Fibroblast of peridontal ligament (primary cell): Measurements from ENCODE around the gene RBM19.
"Not testable (repeated sequence)": the region's sequence is repeated elsewhere in the genome, so short reads cannot be mapped to it uniquely, and the experiment has no call there.

Experiments used
- DNase-seq: peaks from one replicate; pipeline ENCODE4 v3.0.0-alpha.2; 2010; ENCODE audit errors: extremely low read depth

RBM19 gene, protein sequence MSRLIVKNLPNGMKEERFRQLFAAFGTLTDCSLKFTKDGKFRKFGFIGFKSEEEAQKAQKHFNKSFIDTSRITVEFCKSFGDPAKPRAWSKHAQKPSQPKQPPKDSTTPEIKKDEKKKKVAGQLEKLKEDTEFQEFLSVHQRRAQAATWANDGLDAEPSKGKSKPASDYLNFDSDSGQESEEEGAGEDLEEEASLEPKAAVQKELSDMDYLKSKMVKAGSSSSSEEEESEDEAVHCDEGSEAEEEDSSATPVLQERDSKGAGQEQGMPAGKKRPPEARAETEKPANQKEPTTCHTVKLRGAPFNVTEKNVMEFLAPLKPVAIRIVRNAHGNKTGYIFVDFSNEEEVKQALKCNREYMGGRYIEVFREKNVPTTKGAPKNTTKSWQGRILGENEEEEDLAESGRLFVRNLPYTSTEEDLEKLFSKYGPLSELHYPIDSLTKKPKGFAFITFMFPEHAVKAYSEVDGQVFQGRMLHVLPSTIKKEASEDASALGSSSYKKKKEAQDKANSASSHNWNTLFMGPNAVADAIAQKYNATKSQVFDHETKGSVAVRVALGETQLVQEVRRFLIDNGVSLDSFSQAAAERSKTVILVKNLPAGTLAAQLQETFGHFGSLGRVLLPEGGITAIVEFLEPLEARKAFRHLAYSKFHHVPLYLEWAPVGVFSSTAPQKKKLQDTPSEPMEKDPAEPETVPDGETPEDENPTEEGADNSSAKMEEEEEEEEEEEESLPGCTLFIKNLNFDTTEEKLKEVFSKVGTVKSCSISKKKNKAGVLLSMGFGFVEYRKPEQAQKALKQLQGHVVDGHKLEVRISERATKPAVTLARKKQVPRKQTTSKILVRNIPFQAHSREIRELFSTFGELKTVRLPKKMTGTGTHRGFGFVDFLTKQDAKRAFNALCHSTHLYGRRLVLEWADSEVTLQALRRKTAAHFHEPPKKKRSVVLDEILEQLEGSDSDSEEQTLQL

DNA sequence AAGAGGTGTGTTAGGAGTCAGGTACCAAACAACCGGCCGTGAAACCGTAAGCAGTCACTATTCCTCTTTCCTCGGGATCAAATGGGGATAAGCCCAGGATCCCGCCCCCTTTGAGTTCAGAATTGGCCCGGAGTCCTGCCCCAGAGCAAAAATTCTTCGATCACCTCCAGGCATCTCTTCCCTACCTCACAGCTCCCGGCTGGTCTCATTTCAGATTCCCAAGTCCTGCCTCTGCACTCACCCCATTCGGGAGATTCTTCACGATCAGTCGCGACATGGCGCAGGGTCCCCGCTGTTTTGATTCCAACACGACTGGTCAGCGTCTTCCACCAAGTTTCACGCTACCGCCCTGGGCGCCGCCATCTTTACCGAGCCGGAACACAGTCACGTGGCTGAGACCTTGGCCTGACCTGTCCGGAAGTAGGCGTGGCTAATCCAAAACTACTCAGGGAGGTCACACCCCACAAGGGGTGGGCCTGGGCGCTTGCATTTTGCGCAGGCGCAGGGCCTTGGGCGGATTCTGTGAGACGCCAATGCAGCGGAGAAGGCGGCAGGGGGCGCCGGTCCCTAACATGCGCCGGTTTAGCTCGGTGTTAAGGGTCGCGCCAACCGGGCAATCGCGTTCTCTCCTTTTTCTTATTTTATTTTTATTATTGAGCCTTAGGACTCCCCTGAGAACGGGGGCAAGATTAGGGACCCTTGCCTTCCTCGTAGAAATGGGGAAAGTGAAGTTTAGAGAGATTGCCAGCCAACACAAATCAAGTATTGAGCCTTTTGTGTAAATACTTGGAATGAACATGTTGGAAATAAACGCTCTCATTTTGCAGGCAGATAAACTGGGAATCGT is at the start of gene RBM19:
TSS of gene RBM19 (minus strand) at position 375 of the 847 bp plus-strand sequence. CDS start at position 277, 98 bp downstream.
- peak; percentile 97 for DNase-seq

DNA sequence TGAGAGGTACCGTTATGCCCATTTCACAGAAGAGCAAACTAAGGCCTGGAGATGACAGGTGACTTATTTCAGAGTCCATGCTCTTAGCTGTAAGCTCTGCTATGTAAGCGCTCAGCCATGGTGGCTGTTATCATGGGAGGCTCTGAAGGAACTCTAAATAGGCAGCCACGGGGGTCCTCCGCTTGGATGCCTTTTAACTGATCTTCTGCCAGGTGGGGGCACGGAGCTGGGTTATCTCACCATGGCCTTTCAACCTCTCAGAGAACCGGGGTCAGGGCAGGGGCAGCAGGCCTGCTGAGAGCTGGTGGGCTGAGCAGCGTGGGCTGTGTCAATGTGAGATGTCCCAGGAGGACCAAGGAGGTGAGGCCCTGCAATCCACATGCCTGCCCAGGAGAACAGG is 49.7 kb upstream of the RBM19 start:
- DNase-seq: no peak

DNA sequence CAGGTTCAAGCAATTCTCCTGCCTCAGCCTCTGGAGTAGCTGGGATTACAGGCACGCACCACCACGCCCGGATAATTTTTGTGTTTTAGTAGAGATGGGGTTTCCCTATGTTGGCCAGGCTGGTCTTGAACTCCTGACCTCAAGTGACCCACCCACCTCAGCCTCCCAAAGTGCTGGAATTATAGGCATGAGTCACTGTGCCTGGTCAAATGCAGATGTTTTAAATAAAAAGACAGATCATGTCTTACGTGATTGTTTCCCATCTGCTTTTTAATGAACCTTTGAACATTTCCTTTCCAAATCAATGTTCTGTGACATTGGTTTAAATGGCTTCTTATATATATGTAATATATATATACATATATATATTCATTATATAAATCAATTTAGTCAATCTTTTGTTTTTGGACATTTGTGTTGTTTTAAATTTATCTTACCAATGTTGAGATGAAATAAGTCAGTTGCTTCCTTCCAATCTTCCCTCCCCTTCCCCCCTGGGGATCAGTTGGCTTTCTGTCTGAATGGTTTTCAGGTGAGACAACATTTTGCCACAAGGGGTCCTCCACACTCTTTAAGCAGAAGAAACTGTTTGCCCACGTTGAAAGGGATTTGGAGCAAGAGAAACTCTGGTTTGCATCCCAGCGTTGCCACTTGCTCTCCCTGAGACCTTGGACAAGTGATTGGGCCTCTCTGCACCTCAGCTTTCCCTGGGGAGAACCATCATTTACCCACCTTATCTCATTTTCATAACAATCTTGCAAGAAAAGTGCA is 47.6 kb upstream of the RBM19 start:
- no peak for DNase-seq

DNA sequence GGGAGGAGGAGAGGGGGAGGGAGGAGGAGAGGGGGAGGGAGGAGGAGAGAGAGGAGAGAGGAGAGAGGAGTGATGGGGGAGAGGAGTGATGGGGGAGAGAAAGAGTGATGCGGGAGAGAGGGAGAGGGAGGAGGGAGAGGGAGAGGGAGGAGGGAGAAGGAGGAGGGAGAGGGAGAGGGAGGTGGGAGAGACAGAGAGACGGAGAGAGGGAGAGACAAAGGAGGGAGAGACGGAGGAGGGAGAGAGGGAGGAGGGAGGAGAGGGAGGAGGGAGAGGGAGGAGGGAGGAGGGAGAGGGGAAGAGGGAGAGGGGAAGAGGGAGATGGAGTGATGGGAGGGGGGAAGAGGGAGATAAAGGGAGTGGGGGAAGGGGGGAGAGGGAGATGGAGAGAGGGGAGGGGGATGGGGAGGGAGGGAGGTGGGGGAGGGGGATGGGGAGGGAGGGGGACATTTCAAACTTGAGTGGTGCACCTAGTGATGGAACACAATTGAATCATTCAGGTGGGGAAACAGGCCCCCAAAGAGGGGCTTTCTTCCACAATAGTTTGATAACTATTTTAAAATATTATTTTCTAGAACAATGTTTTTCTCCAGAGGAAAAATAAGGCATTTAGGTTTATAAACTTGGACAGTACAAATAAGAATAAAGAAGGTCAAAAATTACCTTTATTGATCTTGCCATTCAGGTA is 46.8 kb upstream of the RBM19 start:
- no peak for DNase-seq

DNA sequence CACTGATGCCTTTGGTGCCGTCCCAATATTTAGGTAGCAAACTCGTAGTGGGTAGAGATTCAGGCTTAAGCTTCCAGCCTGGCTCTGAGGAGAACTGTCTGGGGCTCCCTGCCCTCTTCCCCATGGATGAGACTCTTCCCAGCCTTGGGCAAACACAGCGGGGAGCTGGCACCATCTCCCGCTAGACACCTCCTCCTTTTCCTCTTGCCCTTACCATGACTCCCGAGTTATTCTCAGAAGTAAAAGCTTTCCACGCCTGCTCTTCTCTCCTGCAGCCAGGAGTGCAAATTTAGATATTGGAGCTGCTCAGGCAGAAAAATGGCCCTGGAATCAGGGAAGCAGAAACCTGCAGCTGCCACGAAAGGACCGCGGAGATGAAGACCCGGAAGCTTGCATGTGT is 45.6 kb upstream of the RBM19 start:
- no peak for DNase-seq

DNA sequence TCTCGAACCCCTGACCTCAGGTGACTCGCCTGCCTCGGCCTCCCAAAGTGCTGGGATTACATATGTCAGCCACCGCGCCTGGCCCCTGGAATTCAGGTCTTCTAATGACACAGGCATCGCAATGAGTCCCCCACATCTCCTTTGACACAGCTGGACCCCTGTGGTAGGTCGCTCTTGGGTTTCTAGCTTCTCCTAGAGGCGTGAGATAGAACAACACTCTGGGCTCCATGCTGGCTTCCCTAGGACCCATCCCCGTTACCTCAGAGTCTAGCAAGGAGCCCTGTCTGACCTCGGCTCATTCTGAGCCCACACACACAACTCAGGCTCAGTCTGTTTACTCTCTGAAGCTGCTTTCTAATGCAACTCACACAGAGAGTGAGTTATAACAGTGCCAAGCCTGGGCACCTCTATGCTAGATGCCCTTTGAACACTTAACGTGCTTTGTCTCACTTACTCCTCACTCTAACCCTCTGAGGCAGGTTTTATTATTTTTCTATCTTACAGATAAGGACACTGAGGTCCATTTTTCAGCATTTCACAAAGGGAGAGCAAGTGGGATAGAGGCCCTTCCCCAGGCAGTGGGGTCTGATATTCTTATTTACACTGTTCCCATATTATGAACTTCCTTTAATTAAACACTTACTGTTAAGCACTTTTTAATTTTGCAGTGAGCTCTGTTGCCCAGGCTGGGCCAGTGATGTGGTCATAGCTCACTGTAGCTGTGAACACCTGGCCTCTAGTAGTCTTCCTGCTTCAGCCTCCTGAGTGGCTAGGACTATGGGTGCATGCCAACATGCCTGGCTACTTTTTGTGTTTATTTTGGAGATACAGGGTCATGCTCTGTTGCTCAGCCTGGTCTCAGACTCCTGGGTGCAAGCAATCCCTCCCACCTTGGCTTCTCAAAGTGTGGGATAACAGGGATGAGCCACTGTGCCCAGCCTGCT is 40.6 kb upstream of the RBM19 start:
- no peak for DNase-seq

DNA sequence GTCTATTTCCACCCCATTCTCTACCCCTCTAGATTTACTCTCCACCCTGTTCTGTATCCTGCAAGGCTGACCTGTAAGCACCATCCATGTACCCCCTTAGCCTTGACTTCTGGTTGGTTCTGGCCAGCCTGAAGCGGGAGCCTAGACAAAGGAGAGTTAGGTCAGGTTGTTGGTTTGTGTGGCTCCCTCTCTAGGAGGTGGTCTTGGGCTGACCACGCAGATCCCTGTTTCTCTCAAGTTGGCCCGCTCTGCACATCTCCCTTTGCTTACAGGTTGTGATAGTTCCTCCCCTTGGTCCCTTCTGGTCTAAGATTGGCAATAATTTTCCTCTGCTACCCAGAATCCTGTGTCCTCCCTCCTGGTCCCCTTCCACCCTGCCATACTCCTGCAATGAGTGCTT is 38.3 kb upstream of the RBM19 start:
- DNase-seq: no peak

DNA sequence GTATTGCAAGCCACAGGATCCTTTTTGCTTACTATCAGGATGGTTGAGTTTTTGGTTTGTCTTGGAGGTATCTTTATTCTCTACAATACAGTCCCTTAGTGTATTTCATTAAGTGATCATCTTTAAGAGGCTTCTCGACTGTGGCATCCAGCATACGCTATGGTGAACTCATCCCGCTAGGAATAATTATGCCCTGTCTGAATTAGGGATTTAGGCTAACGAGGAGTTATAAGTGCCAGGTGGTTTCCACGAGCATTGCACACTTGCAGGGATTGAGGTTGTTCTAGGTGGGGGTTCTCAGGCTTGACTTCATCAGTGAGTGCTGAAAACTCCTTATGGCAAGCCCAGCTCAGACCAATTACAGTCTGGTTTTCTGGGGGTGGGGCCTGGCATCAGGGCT is 37.2 kb upstream of the RBM19 start:
- DNase-seq: no peak

DNA sequence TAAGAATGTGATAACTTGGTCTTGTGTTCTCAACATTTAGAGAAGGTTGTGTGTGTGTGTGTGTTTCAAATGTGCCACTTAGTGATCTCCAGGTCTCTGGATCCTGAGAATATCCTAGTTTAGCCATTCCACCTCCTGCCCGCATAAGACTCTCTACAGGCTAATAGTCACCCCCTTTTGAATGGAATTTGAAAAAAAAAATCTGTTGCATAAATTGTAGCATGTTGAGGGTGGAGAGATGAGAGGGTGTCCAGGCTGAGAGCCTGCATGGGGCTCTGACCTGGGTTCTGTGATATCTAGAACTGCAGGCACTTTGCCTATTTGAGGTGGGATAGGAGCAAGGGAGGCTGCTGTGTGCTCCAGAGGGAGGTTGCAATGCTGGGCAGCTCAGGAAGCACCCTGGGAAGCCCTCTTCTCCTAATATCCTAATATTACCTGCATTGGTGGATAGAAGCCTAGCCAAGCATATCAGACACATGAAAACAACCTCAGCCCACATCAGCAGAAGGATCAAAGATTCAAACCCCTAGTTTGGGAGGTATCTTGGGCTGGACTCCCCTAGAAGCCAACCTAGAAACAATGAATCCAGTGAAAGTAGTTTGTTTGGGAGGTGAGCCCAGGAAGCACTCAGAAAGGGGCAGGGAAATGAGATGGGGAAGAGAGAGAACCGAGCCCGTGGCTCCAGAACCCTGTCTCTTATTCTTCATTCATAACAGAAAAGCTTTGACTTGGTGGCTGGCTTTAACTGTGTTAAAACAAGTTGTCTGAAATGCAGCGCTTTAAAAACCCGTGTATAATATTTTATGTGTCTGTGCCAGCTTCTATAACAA is 35.6 kb upstream of the RBM19 start:
- no peak for DNase-seq

DNA sequence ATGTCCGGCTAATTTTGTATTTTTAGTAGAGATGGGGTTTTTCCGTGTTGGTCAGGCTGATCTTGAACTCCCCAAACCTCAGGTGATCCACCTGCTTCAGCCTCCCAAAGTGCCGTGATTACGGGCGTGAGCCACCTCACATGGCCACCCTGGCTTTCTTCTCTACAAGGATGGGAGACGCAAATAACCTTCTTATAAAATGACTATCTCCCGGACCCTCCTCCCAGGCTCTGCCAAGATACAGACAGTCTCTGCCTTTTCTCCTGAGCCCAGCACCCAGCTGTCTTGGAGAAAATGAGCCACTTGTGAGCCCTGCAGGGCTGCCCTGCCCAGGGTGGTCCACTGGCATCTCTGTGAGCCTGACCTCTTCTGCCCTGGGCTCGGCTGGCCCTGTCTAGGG is 34.7 kb upstream of the RBM19 start:
- DNase-seq: no peak

DNA sequence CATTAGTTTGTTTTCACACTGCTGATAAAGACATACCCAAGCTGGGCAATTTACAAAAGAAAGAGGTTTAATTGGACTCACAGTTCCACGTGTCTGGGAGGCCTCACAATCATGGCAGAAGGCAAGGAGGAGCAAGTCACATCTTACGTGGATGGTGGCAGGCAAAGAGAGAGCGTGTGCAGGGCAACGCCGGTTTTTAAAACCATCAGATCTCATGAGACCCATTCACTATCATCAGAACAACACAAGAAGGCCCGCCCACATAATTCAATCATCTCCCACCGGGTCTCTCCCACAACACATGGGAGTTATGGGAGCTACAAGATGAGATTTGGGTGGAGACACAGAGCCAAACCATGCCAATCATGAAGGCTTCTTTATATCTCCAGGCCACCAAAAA is 34.1 kb upstream of the RBM19 start:
- not testable (repeated sequence) for DNase-seq

DNA sequence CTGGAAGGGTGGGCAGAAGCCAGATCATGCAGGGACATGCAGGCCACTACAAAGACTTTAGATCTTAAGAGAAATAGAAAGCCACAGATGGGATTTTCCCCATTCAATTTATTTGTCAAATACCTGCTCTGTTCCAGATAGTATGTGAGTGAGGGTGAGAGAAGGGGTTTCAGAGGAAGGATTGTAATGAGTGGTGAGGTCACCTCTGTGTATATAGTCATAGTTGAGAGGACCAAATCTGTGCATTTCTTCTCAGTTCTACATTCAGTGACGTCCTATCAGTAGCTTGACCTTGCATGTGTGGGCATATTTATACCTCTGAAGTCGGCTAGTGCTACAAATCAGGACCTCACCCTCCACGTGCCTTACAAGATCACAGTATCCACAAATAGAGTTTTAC is 31.2 kb upstream of the RBM19 start:
- no peak for DNase-seq

DNA sequence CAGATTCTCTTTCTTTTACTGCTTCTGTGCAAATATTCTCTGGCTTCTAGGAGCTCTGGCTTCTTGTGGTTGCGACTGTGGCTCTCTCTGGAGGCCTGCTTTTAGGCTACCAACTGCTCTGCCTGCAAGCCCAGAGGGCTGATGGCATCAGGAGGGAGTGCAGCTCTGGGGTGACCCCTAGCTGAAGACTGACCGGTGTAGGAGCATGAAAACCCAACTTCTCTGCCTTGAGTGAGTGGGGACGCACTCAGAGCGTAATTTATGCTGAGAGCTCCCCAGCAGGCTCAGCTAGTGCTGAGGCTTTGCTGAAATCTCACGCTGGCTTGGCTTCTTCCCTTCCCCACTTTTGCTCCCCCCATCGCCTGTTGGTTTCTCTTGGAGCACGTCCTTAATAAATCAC is 29.9 kb upstream of the RBM19 start:
- DNase-seq: no peak

DNA sequence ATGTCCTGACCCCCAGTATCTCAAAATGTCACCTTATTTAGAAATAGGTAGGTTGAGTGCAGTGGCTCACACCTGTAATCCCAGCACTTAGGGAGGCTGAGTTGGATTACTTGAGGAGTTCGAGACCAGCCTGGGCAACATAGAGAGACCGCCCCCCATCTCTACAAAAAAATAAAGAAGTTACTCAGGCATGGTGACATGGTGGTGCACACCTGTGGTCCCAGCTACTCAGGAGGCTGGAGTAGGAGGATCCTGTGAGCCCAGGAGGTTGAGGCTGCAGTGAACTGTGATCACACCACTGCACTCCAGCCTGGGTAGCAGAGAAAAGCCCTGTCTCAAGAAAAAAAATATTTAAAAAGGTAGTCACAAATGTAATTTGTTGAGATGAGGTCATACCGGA is 27.9 kb upstream of the RBM19 start:
- DNase-seq: no peak

DNA sequence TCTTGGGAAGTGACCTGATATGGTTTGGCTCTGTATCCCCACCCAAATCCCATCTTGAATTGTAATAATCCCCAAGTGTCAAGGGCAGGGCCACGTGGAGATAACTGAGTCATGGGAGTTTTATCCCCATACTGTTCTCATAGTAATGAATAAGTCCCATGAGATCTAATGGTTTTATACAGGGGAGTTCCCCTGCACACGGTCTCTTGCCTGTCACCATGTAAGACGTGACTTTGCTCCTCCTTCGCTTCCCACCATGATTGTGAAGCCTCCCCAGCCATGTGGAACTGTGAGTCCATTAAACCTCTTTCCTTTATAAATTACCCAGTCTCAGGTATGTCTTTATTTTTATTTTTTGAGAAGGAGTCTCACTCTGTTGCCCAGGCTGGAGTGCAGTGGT is 26.6 kb upstream of the RBM19 start:
- DNase-seq: not testable (repeated sequence)

DNA sequence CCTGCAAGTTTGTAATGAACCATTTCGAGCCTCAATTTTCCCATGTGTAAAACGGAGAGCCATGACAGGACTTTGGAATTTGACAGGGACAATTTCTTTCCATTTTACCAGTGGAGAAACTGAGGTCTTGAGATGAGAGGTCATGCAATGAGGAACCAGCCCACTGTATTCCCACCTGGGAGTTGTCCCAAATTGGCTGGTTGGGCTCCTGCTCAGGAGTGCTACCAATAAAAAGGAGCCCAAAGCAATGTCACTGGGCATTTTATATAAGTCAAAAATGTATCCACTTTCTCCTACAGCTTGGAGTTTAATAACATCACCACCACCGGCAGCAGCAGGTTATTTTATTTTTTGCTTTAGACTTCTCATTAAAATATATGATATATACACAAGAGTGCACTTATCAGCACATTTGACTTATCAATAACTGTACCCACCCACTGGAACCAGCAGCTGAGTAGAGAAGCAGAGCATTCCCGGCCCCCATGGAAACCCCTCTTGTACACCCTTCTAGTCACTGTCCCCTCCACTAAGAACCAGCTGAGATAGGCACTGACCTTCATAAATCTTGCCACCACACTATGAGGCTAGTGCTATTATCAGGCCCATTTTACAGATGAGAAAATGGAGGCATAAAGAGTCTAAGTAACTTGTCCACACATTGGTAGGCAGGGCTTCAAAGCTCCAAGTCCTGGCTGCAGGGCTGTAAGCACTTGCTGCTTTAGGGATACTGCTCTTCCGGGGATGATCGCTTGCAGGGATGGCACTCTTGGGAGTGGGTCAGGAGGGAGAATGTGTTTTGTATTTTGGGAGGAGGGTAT is 25.3 kb upstream of the RBM19 start:
- no peak for DNase-seq
